ENCODE measurements around the gene NUDT4B.
"Not testable (repeated sequence)": the region's sequence is repeated elsewhere in the genome, so short reads cannot be mapped to it uniquely, and the experiment has no call there.

NUDT4B gene

DNA sequence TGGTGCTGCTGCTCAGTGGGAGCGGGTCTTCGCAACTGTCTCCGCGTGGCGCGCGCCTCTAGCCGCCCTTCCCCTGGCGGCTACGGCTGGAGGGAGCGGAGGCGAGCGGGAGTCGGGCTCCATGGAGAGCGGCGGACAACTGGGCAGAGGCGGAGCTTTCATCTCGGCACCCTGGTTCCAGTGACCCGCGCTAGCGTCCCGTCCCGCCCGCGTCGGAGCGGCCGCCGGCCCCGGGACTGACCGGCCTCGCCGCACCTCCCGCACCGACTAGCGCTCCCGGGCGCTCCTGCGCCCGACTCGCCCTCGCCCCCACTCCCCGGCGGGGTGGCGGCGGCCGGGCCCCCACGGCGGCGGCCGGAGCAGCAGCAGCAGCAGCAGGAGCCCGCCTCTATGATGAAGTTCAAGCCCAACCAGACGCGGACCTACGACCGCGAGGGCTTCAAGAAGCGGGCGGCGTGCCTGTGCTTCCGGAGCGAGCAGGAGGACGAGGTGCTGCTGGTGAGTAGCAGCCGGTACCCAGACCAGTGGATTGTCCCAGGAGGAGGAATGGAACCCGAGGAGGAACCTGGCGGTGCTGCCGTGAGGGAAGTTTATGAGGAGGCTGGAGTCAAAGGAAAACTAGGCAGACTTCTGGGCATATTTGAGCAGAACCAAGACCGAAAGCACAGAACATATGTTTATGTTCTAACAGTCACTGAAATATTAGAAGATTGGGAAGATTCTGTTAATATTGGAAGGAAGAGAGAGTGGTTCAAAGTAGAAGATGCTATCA is at the start of gene NUDT4B:
Gene NUDT4B, plus strand, starts transcription at position 212 of the 772 bp plus-strand sequence. Its CDS starts 179 bp downstream, at position 391.
- DNase-seq (ENCODE audit: low spot score), result not testable (repeated sequence)

DNA sequence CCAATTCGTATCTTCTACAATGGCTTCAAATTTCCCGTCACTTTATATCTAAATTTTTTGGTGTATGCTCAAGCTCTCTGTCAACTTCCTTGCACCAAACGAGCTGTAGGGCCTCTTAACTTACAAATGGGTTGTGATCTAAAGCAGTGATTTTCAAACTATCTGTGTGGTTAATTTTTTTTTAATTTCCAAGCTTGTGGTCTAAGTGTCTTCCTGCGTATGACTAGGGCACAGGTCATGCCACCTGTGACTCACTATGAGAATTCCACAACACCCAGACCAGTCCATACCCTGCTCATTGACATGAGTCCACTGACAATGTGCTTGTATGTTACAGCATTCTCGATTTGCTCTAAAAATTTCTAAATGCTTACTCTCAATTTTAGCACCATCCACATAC is 49.2 kb upstream of the NUDT4B start:
- not testable (repeated sequence) for DNase-seq (ENCODE audit: low spot score)

DNA sequence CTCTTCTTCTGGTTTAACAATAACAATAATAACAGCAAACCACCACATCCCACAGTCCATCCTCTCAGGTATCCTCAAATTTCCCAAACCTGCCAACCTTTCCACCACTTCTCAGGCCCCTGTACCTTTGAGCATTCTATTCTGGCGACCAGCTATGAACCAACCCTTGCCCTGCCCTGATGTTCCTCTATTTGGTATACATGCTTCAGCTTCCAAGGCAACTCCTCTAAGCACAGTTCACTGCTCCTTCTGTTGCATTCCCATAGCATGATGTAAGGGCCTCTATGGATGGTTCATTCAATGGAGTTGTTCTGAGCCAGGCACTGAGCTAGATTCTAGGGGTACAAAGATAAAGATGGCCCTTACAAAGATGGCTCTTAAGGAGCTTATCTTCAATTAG is 46.3 kb upstream of the NUDT4B start:
- not testable (repeated sequence) for DNase-seq (ENCODE audit: low spot score)

DNA sequence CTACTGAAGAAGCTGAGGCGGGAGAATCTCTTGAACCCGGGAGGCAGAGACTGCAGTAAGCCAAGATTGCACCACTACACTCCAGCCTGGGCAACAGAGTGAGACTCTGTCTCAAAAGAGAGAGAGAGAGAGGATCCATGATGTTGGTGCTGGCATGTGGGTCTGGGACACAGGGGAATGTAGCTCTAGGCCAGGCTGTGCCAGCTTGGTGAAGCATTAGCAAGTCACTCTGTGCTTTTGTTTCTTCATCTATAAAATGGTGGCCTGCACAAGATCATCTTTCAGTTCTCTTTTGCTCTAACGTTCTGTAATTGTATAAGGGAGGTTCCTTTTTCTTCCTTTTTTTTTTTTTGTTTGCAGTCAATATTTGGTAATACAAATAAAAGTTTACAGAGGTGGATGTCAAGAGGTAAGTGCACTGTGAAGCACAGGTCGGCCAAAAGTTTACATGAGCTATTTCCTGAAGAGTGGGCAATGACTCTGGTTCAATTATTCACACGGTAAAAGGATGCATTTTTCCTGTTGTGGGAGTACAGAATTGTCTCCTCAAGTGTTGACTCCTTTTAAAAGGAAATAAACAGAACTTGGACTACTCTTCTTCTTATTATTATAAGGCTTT is 44.5 kb upstream of the NUDT4B start:
- not testable (repeated sequence) for DNase-seq (ENCODE audit: low spot score)

DNA sequence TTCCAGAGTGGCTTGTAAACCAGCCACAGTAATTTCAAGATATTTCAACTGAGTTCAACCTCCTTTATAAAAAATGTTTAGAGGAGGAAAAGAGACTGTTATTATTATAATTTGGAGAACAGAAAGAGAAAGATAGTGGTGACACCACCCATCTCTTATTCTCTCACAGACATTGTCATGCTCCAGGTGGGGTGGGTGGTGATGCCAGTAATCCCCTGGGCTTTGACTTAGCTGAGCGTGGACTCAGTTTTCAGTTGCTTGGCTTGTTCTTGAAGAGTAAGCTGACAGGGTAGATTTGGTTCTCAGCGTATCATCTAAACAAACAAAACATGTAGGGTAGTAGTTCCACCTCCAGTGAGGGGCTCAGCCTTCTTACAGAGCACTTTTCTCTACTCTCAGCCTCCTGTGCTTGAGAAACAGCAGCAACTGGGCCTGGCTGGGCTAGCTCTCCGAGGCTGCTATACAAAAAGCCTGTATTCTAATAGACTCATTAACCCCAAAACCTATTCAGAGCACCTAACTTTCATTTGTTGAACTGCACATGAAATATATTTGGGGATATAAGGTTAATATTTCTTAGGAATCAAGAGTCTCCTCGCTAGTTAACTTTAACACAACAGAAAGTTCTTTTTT is 43.1 kb upstream of the NUDT4B start:
- DNase-seq (ENCODE audit: low spot score), result not testable (repeated sequence)

DNA sequence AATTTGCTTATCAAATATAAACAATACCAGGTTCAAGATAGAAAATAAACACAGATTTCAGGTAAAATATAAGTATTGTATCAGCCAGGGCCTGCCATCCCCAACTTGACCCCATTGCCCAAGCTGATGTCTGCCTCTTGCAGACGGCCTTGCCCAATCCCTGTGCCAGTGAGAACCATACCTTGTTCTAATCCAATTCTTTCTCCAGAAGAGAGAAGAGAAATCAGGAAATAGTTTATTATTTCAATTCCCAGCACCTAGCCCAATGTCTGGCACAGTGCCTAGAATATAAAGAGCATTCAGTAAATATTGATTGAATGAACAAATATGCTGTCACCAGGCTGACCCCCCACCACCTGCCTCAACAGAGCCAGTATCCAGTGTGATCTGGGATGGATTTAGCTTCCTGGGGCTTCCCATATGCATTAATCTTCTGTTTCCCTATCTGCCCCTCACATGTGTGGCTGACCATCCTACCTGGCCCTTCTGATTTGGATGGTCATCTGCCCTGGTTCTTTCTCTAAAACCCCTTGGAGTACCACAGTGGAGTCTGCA is 39.7 kb upstream of the NUDT4B start:
- not testable (repeated sequence) for DNase-seq (ENCODE audit: low spot score)

DNA sequence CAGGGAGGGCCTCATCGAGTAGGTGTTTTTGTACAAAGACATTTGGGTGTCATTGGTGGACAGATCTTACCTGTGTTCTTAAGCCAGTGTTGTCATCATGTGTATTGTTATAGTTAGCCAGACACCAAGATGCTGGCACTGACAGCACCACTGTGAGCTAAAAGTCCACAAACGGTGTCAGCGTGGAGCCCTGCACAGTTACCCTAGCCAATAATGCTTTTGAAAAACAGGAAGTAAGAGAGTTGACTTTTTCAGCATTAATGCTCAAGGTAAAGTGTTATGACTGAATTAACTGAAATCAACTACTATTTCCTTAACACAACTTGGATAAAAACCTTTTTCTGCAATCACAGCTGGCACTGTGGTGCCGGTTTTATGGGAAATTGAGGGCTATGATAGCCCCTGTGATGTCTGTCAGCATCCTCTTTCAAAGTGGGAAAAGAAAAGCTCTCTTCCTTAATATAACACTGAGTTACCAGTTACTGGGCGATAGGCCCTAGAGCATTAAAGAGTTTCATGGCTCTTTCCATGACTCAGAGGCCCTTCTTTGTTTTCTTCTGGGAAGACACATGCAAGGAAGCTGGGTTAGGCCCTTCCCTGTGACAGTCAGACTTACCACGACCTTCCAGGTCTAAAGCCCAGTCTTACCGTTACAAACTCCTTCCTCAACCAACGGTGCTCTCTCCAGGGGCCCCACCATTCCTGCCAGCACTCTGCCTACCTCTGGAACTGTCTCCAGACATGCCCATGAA is 37.6 kb upstream of the NUDT4B start:
- DNase-seq (ENCODE audit: low spot score), result not testable (repeated sequence)

DNA sequence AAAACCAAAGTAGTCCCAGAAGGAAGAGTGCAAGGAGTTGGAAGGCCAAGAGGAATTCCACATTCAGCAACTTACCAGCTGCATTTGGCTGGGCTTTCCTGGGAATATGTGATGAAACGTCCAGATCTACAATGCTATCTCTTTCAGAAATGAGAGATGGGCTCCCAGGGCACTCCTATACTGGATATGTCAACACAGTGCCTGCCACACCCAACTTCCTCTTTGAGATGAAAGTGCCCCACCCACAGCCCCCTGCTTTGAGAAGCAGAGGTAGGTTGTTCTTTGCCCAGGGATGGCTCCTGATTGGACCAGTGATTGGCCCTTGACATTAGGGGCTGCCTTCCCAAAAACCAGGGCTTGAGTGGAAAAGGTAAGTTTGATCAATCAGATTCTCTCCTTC is 36.2 kb upstream of the NUDT4B start:
- not testable (repeated sequence) for DNase-seq (ENCODE audit: low spot score)

DNA sequence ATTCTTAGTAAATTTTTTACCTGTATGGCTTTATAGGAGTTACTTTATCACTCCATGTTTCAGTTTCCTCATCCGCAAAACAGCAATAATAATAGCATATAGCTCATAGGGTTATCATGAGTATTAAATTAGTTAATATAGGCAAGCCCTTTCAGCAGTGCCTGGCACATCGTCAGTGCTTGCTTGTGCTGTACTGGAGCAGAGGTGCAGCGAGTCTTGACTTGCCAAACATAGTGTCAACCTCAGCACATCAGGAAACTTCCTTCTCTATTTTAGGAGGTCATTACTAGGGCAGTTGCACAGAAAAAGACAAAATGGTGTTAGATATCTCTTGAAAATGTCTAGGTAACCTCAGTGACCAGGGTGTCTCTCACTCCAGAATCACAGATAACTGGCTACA is 33.1 kb upstream of the NUDT4B start:
- DNase-seq (ENCODE audit: low spot score), result not testable (repeated sequence)

DNA sequence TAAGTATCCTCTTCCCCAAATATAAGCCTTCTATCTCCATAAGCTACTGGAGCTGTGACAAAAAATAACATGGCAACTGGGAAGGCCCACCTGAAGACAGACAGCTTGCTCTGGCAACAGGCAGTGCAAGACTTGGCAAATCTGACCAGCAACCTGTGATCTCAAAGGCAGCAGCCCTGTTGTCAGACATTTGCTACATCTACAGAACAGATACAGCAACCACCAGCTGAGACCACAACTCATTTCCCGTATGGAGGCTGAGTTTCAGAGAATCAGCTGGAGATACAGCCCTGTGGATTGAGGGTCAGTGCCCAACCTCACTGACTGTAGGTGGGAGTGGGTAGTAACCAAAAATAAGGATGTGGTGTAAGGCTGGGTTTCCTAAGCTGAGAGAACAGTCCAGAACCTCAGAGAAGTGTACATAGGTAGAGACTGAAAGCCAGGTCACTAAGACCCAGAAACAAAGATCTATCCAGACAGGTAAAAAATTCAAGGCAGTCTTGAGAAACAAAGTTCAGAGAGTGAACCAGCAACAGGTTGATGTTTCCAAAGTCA is 31.5 kb upstream of the NUDT4B start:
- DNase-seq (ENCODE audit: low spot score), result not testable (repeated sequence)

DNA sequence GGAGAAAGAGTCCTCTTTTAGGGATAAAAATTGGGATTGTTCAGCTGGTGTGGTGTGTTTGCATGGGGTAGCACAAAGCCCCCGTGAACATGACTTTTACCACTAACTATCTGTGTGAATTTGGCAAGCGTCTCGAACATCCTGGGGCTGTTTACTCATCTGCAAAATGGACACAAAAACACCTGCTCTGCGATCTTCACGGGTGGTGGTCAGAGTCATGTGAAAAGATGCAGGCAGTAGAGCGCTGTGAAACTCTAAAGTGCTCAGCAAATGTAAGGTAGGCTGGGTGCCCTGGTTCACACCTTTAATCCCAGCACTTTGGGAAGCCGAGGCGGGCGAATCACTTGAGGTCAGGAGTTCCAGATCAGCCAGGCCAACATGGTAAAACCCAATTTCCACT is 27.7 kb upstream of the NUDT4B start:
- DNase-seq (ENCODE audit: low spot score), result not testable (repeated sequence)

DNA sequence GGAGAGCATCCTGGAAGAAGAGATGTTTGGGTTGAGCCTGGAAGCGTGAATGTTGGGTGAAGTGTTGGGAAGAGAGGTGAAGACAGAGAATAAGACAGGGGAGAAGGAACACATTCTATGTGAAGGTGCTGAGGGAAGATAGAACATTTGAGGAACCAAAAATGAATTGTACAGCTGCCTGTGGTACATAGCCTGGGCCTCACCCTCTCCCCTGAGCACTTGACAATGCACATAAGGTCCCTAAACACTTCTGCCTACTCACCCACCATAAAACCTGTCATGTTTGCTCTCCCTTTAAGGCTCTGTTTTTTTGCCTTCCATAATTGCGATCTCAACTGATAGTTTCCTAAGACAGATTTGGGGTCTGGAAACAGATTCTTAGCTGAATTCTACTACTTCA is 25.8 kb upstream of the NUDT4B start:
- not testable (repeated sequence) for DNase-seq (ENCODE audit: low spot score)

DNA sequence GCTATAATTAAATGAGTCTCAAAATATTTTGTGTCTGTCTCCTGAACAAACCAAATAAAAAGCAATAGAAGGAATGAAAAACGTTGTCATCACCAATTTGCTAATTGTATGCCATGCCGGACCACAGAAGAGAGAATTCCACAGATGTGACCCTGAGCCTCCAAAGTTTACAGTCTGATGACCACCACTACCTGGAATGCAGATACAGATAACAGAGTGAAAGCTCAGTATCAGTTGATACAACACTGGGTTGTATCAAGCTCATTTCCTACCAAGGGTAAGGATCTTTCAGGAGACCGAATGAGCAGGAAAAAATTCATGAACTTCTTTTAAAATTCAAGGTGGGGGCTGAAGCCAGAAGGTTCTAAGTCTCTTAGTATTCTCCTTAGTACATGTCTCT is 25.1 kb upstream of the NUDT4B start:
- not testable (repeated sequence) for DNase-seq (ENCODE audit: low spot score)

DNA sequence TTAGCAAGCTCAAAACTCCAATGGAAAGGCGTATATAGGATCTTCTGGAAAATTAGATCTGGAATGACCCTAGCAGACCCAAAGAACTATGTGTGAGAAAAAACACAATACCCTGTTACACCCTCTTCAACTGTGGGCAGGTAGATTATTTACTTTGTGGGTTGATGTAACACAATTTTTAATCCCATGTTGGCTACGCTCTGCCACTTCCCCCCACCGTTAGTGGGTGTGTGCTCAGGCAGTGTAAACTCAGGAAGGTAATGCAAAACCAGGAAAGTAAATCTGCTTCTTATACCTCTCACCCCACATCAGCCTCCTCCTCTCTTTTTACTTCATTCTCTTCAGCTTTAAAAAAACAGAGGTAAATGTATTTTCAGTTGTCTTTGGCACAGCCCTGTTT is 23.7 kb upstream of the NUDT4B start:
- DNase-seq (ENCODE audit: low spot score), result not testable (repeated sequence)

DNA sequence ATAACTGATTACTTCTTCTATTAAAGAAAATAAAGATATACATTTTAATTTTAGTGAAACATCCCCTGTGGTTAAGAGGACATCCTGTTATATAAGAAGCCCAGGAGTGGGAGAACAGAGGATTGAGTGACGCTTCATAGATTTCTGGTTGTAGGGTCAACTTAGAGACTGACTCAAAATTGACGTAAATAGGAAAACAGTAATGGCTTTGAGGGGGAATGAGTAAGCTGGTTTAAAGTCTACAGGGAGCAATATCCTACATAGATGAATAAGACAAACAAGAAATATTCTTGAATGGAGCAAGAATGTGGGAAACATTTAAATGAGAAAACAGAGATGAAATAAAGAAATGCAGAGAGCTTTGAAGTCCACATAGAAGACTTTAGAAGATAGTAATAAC is 20.7 kb upstream of the NUDT4B start:
- DNase-seq (ENCODE audit: low spot score), result not testable (repeated sequence)

DNA sequence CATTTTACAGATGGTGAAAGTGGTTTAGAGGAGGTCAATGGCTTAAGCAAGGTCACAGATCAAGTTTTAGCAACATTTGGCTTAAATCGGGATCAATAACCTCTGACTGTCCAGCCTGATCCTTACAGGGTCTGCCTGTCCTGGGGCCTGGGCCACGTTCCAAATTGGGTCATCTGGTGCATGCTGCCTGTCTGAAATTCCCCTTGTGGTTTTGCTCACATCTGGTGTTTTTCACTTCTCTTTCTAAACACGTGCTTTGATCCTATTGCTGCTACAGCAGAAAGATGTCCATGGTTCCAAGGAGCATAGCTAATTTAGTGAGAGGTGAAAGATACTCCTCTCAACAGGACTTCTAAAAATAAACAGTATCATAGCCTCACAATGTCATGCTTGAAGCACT is 19.4 kb upstream of the NUDT4B start:
- not testable (repeated sequence) for DNase-seq (ENCODE audit: low spot score)

DNA sequence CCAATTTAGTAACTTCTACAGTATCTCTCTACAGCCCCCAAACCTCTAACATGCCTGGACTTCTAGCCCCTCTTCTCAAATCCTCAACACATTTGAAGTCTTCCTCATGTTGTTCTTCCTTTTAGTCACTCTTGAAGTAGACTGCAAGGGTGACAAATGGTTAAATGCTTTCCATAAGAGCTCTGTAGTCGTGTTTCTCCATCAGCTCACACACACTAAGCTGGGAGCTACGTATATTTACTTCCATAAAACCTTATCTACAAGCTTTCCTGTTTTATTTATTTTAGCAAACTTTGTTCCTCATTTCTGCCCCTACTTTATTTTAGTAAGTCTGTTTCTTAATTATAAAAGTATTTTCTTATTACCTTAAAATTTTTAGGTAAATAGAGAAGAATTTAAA is 19.0 kb upstream of the NUDT4B start:
- DNase-seq (ENCODE audit: low spot score), result not testable (repeated sequence)

DNA sequence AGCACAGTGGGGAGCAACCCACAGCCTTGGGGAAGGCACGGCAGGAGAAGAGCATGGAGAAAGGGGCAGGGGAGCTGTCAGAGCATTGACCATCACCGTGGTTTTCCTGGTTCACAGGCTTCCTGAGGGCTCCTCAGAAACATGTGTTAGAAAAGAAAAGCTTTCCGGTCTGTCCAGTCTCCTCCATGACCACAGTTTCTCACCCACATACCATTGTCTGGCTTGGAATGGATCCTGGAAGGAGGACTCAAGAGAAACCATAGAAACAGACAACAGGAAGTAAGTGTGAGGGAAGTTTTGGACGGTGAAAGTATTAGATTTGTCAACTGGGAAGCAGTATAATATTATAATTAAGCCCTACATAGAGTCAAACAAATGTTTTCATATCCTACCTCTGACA is 16.3 kb upstream of the NUDT4B start:
- DNase-seq (ENCODE audit: low spot score), result not testable (repeated sequence)

DNA sequence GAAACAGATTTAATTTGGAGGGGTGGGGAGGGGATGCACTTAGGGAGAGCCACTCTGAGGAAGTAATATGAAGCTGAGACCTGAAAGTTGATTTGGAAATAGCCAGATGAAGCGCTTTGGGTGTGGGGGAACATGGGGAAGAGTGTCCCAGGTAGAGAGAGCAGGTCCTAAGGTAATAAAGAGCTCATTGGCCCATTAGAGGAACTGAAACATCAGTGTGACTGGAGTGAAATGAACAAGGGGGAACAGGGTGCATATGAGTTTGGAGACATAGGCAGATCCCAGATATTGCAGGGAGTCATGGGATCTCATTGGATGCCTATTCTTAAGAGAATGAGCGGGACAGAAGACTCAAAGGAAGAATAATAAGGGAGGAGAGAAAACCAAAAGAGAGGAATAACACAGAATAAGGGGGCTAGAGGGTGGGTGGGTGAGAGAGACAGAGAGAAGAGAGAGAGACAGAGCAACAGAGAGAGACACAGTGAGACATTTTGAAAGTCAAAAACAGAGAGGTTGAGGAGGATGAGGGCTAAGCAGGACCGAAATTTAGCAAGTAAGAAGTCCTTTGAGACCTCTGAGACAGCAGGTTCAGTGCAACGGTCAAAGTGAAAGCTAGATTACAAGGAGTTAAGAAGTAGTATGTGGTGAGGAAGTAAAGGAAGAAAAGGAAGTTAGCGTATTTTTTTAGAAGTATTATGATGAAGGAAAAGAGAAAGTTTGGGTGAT is 14.8 kb upstream of the NUDT4B start:
- DNase-seq (ENCODE audit: low spot score), result not testable (repeated sequence)

DNA sequence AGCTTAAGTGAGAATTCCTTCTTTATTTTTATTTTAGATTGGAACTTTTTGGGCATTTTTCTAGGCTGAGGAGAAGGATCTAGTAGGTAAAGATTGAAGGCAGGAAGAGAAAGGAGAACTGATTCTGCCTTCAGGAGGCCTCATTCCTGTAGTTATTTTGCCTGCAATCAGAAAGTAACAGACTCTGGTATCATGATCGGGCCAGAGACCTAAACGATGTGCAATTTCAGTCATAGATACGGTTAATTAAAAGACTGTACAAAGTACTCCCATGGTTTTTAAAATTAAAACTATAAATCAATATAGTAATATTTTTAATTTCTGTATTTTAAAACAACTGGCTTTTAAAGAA is 14.3 kb upstream of the NUDT4B start:
- not testable (repeated sequence) for DNase-seq (ENCODE audit: low spot score)

DNA sequence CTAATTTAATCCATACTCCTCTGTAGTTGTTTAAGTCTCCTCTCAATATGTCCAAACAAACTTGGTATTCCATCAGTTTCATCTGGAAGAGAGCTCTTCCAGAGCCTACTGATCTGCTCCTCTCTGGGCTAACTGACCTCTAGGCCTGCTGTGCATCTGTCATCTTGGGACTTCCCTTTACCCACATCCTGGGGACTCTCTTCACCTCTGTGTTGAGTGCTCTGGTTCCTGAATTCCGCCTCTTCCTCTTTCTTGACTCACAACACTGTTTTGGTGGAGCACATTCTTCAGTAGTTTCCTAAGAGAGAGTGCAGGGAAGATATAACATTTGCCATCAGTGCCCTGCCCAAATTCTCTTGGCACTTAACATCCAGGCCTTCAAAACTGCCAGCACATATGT is 13.0 kb upstream of the NUDT4B start:
- not testable (repeated sequence) for DNase-seq (ENCODE audit: low spot score)
